Choroid plexus epithelial cell (primary cell): ENCODE data around the gene ALOX5AP.

Experiments
- DNase-seq: peaks from one replicate; pipeline ENCODE4 v3.0.0-alpha.2; 2010; ENCODE audit warnings: low read depth
- H3K4me3 ChIP-seq: 2 replicates; pipeline ENCODE4 v1.5.1; 2011; ENCODE audit warnings: low read depth, mild to moderate bottlenecking, control low read depth, low read length, moderate library complexity
- CTCF ChIP-seq: conservative IDR thresholded peaks from 2 replicates; pipeline ENCODE4 v1.5.1; 2011; ENCODE audit warnings: low read depth, mild to moderate bottlenecking, control low read depth, inconsistent platforms, low read length, moderate library complexity

ALOX5AP gene

GRCh38 chr13:30803749-30804148 is 68.4 kb downstream of the ALOX5AP start:
- TF ChIP-seq CTCF = no peak
- no peak for DNase-seq
- H3K4me3 ChIP-seq = no peak overlapping the region

GRCh38 chr13:30804474-30804873 is 69.1 kb downstream of the ALOX5AP start:
- DNase-seq = no peak
- TF ChIP-seq CTCF = peak; percentile 42
- H3K4me3 ChIP-seq = no peak overlapping the region

- DNase-seq = no peak
- no peak overlapping the region for H3K4me3 ChIP-seq
- TF ChIP-seq CTCF = no peak
Observed at GRCh38 chr13:30805132-30805537, 69.8 kb downstream of the ALOX5AP start.

GRCh38 chr13:30805603-30806011 is 70.3 kb downstream of the ALOX5AP start:
- no peak overlapping the region for H3K4me3 ChIP-seq
- no peak for TF ChIP-seq CTCF
- DNase-seq = no peak

- no peak overlapping the region for H3K4me3 ChIP-seq
- peak; percentile 87 for DNase-seq
- TF ChIP-seq CTCF = no peak
Observed at GRCh38 chr13:30806784-30807183, 71.4 kb downstream of the ALOX5AP start.

- no peak for TF ChIP-seq CTCF
- no peak for DNase-seq
- H3K4me3 ChIP-seq = no peak overlapping the region
Observed at GRCh38 chr13:30807392-30807791, 72.0 kb downstream of the ALOX5AP start.

GRCh38 chr13:30808600-30808999 is 73.3 kb downstream of the ALOX5AP start:
- H3K4me3 ChIP-seq = no peak overlapping the region
- DNase-seq = peak; percentile 32
- peak; percentile 15 for TF ChIP-seq CTCF
